ENCODE data around the gene HHATL.

GRCh38 chr3:42649006-42649405 lies 53.6 kb downstream of the HHATL start:
- TF ChIP-seq, protein P1, sequence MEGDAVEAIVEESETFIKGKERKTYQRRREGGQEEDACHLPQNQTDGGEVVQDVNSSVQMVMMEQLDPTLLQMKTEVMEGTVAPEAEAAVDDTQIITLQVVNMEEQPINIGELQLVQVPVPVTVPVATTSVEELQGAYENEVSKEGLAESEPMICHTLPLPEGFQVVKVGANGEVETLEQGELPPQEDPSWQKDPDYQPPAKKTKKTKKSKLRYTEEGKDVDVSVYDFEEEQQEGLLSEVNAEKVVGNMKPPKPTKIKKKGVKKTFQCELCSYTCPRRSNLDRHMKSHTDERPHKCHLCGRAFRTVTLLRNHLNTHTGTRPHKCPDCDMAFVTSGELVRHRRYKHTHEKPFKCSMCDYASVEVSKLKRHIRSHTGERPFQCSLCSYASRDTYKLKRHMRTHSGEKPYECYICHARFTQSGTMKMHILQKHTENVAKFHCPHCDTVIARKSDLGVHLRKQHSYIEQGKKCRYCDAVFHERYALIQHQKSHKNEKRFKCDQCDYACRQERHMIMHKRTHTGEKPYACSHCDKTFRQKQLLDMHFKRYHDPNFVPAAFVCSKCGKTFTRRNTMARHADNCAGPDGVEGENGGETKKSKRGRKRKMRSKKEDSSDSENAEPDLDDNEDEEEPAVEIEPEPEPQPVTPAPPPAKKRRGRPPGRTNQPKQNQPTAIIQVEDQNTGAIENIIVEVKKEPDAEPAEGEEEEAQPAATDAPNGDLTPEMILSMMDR (conservative IDR thresholded peaks at IDR 0.05; ENCODE audit: low read length): no peak
- TF ChIP-seq EZH2phosphoT487 (IDR thresholded peaks at IDR 0.05; ENCODE audit: borderline replicate concordance, low read depth, low read length): no peak
